Activated T-cell treated with anti-CD3 and anti-CD28 coated beads, Interleukin-2, amount 50 U/mL, for 72 hours (primary cell): ENCODE data around the gene BTBD9. TPM values are rescaled to one million over a fixed set of nuclear protein-coding genes. Genes with fewer than 3 reads are reported as not detected.
"Not testable (repeated sequence)": the region's sequence is repeated elsewhere in the genome, so short reads cannot be mapped to it uniquely, and the experiment has no call there.

Source experiments
- ATAC-seq, 2 donors: fragments of 150-1000 bp; cut with Tn5 transposase; replicated peaks in 1 of 2; 2 replicates each; pipeline ENCODE4 v1.10.0; 2021; ENCODE audit warnings: moderate library complexity in 2 of 2, mild to moderate bottlenecking in 1 of 2
- DNase-seq, 2 donors: peaks; one replicate each; pipeline ENCODE4 v3.0.0; 2021 to 2022; ENCODE audit warnings: mixed read lengths in 1 of 2
- H3K27ac Mint-ChIP-seq: one replicate; pipeline ENCODE4 v1.8.0; 2022; ENCODE audit warnings: mild to moderate bottlenecking, moderate library complexity, mixed read lengths
- H3K27me3 Mint-ChIP-seq: one replicate; pipeline ENCODE4 v1.8.0; 2022; ENCODE audit warnings: low read depth, mixed read lengths
- H3K36me3 Mint-ChIP-seq, 2 donors: one replicate each; pipeline ENCODE4 v1.8.0; 2022; ENCODE audit warnings: mixed read lengths in 2 of 2, mild to moderate bottlenecking in 1 of 2; ENCODE audit not compliant: insufficient read depth in 2 of 2
- H3K4me1 Mint-ChIP-seq: one replicate; pipeline ENCODE4 v1.8.0; 2022; ENCODE audit warnings: low read depth, mixed read lengths
- H3K4me3 Mint-ChIP-seq, 2 donors: one replicate each; pipeline ENCODE4 v1.8.0; 2022; ENCODE audit warnings: mild to moderate bottlenecking in 2 of 2, mixed read lengths in 2 of 2, moderate library complexity in 2 of 2
- H3K9me3 Mint-ChIP-seq, 2 donors: one replicate each; pipeline ENCODE4 v1.8.0; 2022; ENCODE audit warnings: mixed read lengths in 2 of 2
- total RNA-seq, 2 donors: library from RNA; stranded (reverse); gene quantifications; one replicate each; pipeline ENCODE4 v1.2.3, GENCODE V29; 2022

BTBD9 gene
- total RNA-seq, 2 donors from 2014 or later = 19.8 to 24.9 TPM

GRCh38 chr6:38124224-38124926, 515.4 kb downstream of the BTBD9 start:
- H3K4me1 Mint-ChIP-seq = peaks cover 13% of the 10 kb centered on the region
- H3K27me3 Mint-ChIP-seq, H3K4me3 Mint-ChIP-seq, H3K9me3 Mint-ChIP-seq, ATAC-seq, H3K27ac Mint-ChIP-seq, DNase-seq: not testable (repeated sequence)
- H3K36me3 Mint-ChIP-seq = peaks cover 7 to 22% of the 10 kb centered on the region in 2 donors

GRCh38 chr6:38119516-38119915, 520.2 kb downstream of the BTBD9 start:
- no peak overlapping the region for H3K4me3 Mint-ChIP-seq

GRCh38 chr6:38118791-38119365, 520.9 kb downstream of the BTBD9 start:
- H3K9me3 Mint-ChIP-seq = no peaks in the 10 kb centered on the region
- no peak overlapping the region for H3K4me3 Mint-ChIP-seq
- no peak for DNase-seq
- peaks cover 4 to 29% of the 10 kb centered on the region in 2 donors for H3K36me3 Mint-ChIP-seq
- ATAC-seq = no peak
- H3K27me3 Mint-ChIP-seq = no peaks in the 10 kb centered on the region
- H3K4me1 Mint-ChIP-seq = peaks cover 14% of the 10 kb centered on the region
- H3K27ac Mint-ChIP-seq = no peak overlapping the region

More at GRCh38 chr6:38119516-38119915, 520.2 kb downstream of the BTBD9 start:
- H3K4me1 Mint-ChIP-seq = peaks cover 14% of the 10 kb centered on the region
- H3K36me3 Mint-ChIP-seq = peaks cover 4 to 29% of the 10 kb centered on the region in 2 donors
- no peak overlapping the region for H3K27ac Mint-ChIP-seq
- no peak for ATAC-seq
- H3K27me3 Mint-ChIP-seq = no peaks in the 10 kb centered on the region
- H3K9me3 Mint-ChIP-seq = no peaks in the 10 kb centered on the region
- no peak for DNase-seq

Other genes starting within 250 kb of the BTBD9 start
- gene GLO1, start 63.2 kb upstream of the BTBD9 start, total RNA-seq = 100 to 1,000 TPM; 101 to 115 TPM
- gene DNAH8, start 75.4 kb upstream of the BTBD9 start, total RNA-seq = under 1 TPM; 0.02 to 0.41 TPM